ENCODE measurements around the gene CDH23. TPM values are rescaled to one million over a fixed set of nuclear protein-coding genes. Genes with fewer than 3 reads are reported as not detected.

The CDH23 gene
- polyA plus RNA-seq, 1 donor from 2014 or later, result 6.6 TPM

- TF ChIP-seq EP300 (conservative IDR thresholded peaks at IDR 0.05; ENCODE audit: poor library complexity, severe bottlenecking), result no peak
- TF ChIP-seq REST (IDR thresholded peaks at IDR 0.05; ENCODE audit: borderline replicate concordance), result no peak
- no peak for TF ChIP-seq TAF1 (IDR thresholded peaks at IDR 0.05; ENCODE audit: low read depth)
- no peak for TF ChIP-seq MXI1 (conservative IDR thresholded peaks at IDR 0.05; ENCODE audit: poor library complexity, severe bottlenecking)
- no peak for TF ChIP-seq POLR2AphosphoS5 (IDR thresholded peaks at IDR 0.05)
- no peak for TF ChIP-seq EZH2 (IDR thresholded peaks at IDR 0.05; ENCODE audit: borderline replicate concordance, insufficient read depth, low read length, poor library complexity, severe bottlenecking)
- Histone ChIP-seq H3K27ac (ENCODE audit: low read length) (no peak overlapping the region), H2AFZ (ENCODE audit: low read depth, low read length) (no peak overlapping the region), H4K20me1 (ENCODE audit: insufficient read depth) (no peaks in the 10 kb centered on the region), H3K27me3 (ENCODE audit: insufficient read depth, low read depth, low read length) (no peaks in the 10 kb centered on the region), H3K79me2 (replicated peaks; ENCODE audit: insufficient read depth, low read length) (no peaks in the 10 kb centered on the region), H3K36me3 (ENCODE audit: insufficient read depth, low read length) (no peaks in the 10 kb centered on the region), H3K9me2 (ENCODE audit: insufficient read depth, low read length) (no peaks in the 10 kb centered on the region), H3K4me2 (ENCODE audit: low read length) (no peak overlapping the region), H3K9me3 (ENCODE audit: low read length) (no peaks in the 10 kb centered on the region), H3F3A (ENCODE audit: insufficient read depth, low read length, poor library complexity, severe bottlenecking) (no peaks in the 10 kb centered on the region), H3K4me3 (ENCODE audit: low read length) (no peak overlapping the region), H3K9ac (ENCODE audit: low read length) (no peak overlapping the region)
Measured at GRCh38 chr10:71438761-71439160, 42.0 kb downstream of the CDH23 start.

- no peaks in the 10 kb centered on the region for H3K27me3 ChIP-seq (ENCODE audit: insufficient read depth, low read depth, low read length)
- H3K27ac ChIP-seq (ENCODE audit: low read length), result no peak overlapping the region
- H3K79me2 ChIP-seq (replicated peaks; ENCODE audit: insufficient read depth, low read length), result no peaks in the 10 kb centered on the region
- H3K36me3 ChIP-seq (ENCODE audit: insufficient read depth, low read length), result no peaks in the 10 kb centered on the region
- H3K9me2 ChIP-seq (ENCODE audit: insufficient read depth, low read length), result no peaks in the 10 kb centered on the region
- H3F3A ChIP-seq (ENCODE audit: insufficient read depth, low read length, poor library complexity, severe bottlenecking), result no peaks in the 10 kb centered on the region
- no peak overlapping the region for H3K4me2 ChIP-seq (ENCODE audit: low read length)
- H3K9me3 ChIP-seq (ENCODE audit: low read length), result no peaks in the 10 kb centered on the region
- no peak overlapping the region for H3K9ac ChIP-seq (ENCODE audit: low read length)
- TF ChIP-seq SMC3 (conservative IDR thresholded peaks at IDR 0.05; ENCODE audit: poor library complexity) (no peak), MXI1 (conservative IDR thresholded peaks at IDR 0.05; ENCODE audit: poor library complexity, severe bottlenecking) (no peak), CTCF (IDR thresholded peaks at IDR 0.05; ENCODE audit: poor library complexity, severe bottlenecking) (no peak), EP300 (conservative IDR thresholded peaks at IDR 0.05; ENCODE audit: poor library complexity, severe bottlenecking) (no peak)
- no peaks in the 10 kb centered on the region for H4K20me1 ChIP-seq (ENCODE audit: insufficient read depth)
- H3K4me3 ChIP-seq (ENCODE audit: low read length), result no peak overlapping the region
- H2AFZ ChIP-seq (ENCODE audit: low read depth, low read length), result no peak overlapping the region
Measured at GRCh38 chr10:71439670-71440425, 43.1 kb downstream of the CDH23 start.

Measured in neural cell (in vitro differentiated cells).